ENCODE results near the gene OLFM1.

OLFM1 gene

GRCh38 chr9:135100725-135101410, 13.4 kb downstream of the OLFM1 start:
- H3K27me3 Mint-ChIP-seq: peaks cover 24% of the 10 kb centered on the region

GRCh38 chr9:135101486-135101885, 14.0 kb downstream of the OLFM1 start:
- H3K36me3 Mint-ChIP-seq: no peaks in the 10 kb centered on the region
- peaks cover 24% of the 10 kb centered on the region for H3K27me3 Mint-ChIP-seq
- H3K27ac Mint-ChIP-seq: no peak overlapping the region

More at GRCh38 chr9:135100725-135101410, 13.4 kb downstream of the OLFM1 start:
- Mint-ChIP-seq H3K36me3 (no peaks in the 10 kb centered on the region), H3K27ac (no peak overlapping the region), H3K4me1 (ENCODE audit: low read depth) (no peaks in the 10 kb centered on the region), H3K4me3 (no peak overlapping the region), H3K9me3 (ENCODE audit: low read depth) (no peaks in the 10 kb centered on the region)

GRCh38 chr9:135101926-135102325, 14.5 kb downstream of the OLFM1 start:
- H3K4me3 Mint-ChIP-seq: no peak overlapping the region
- no peaks in the 10 kb centered on the region for H3K36me3 Mint-ChIP-seq
- H3K4me1 Mint-ChIP-seq (ENCODE audit: low read depth): no peaks in the 10 kb centered on the region
- no peak overlapping the region for H3K27ac Mint-ChIP-seq
- peaks cover 21% of the 10 kb centered on the region for H3K27me3 Mint-ChIP-seq
- H3K9me3 Mint-ChIP-seq (ENCODE audit: low read depth): no peaks in the 10 kb centered on the region

More at GRCh38 chr9:135101486-135101885, 14.0 kb downstream of the OLFM1 start:
- H3K4me3 Mint-ChIP-seq: no peak overlapping the region
- H3K4me1 Mint-ChIP-seq (ENCODE audit: low read depth): no peaks in the 10 kb centered on the region
- H3K9me3 Mint-ChIP-seq (ENCODE audit: low read depth): no peaks in the 10 kb centered on the region

- no peaks in the 10 kb centered on the region for H3K9me3 Mint-ChIP-seq (ENCODE audit: low read depth)
- H3K27ac Mint-ChIP-seq: no peak overlapping the region
- H3K27me3 Mint-ChIP-seq: peaks cover 18% of the 10 kb centered on the region
- no peaks in the 10 kb centered on the region for H3K4me1 Mint-ChIP-seq (ENCODE audit: low read depth)
- H3K4me3 Mint-ChIP-seq: no peak overlapping the region
- no peaks in the 10 kb centered on the region for H3K36me3 Mint-ChIP-seq
Observed at GRCh38 chr9:135102331-135102730, 14.9 kb downstream of the OLFM1 start.

- Mint-ChIP-seq H3K27ac (no peak overlapping the region), H3K9me3 (ENCODE audit: low read depth) (no peaks in the 10 kb centered on the region), H3K36me3 (no peaks in the 10 kb centered on the region), H3K27me3 (peaks cover 14% of the 10 kb centered on the region), H3K4me3 (no peak overlapping the region), H3K4me1 (ENCODE audit: low read depth) (no peaks in the 10 kb centered on the region)
Observed at GRCh38 chr9:135103001-135103446, 15.6 kb downstream of the OLFM1 start.

- H3K9me3 Mint-ChIP-seq (ENCODE audit: low read depth): no peaks in the 10 kb centered on the region
- H3K27me3 Mint-ChIP-seq: peaks cover 15% of the 10 kb centered on the region
- H3K4me3 Mint-ChIP-seq: no peak overlapping the region
- no peak overlapping the region for H3K27ac Mint-ChIP-seq
- peaks cover 5% of the 10 kb centered on the region for H3K4me1 Mint-ChIP-seq (ENCODE audit: low read depth)
- H3K36me3 Mint-ChIP-seq: no peaks in the 10 kb centered on the region
Observed at GRCh38 chr9:135103931-135104639, 16.6 kb downstream of the OLFM1 start.

- Mint-ChIP-seq H3K9me3 (ENCODE audit: low read depth) (no peaks in the 10 kb centered on the region), H3K4me1 (ENCODE audit: low read depth) (peaks cover 6% of the 10 kb centered on the region), H3K27me3 (peaks cover 8% of the 10 kb centered on the region), H3K36me3 (no peaks in the 10 kb centered on the region), H3K4me3 (no peak overlapping the region), H3K27ac (no peak overlapping the region)
Observed at GRCh38 chr9:135104761-135105160, 17.3 kb downstream of the OLFM1 start.

- H3K9me3 Mint-ChIP-seq (ENCODE audit: low read depth): no peaks in the 10 kb centered on the region
- H3K36me3 Mint-ChIP-seq: no peaks in the 10 kb centered on the region
- peaks cover 6% of the 10 kb centered on the region for H3K4me1 Mint-ChIP-seq (ENCODE audit: low read depth)
- H3K4me3 Mint-ChIP-seq: no peak overlapping the region
- no peak overlapping the region for H3K27ac Mint-ChIP-seq
- H3K27me3 Mint-ChIP-seq: peaks cover 8% of the 10 kb centered on the region
Observed at GRCh38 chr9:135105211-135105745, 17.8 kb downstream of the OLFM1 start.

- Mint-ChIP-seq H3K4me1 (ENCODE audit: low read depth) (peaks cover 6% of the 10 kb centered on the region), H3K27me3 (peaks cover 8% of the 10 kb centered on the region), H3K9me3 (ENCODE audit: low read depth) (no peaks in the 10 kb centered on the region), H3K27ac (no peak overlapping the region), H3K4me3 (no peak overlapping the region), H3K36me3 (no peaks in the 10 kb centered on the region)
Observed at GRCh38 chr9:135105938-135106491, 18.5 kb downstream of the OLFM1 start.

- peaks cover 6% of the 10 kb centered on the region for H3K4me1 Mint-ChIP-seq (ENCODE audit: low read depth)
- H3K27ac Mint-ChIP-seq: no peak overlapping the region
- peaks cover 8% of the 10 kb centered on the region for H3K27me3 Mint-ChIP-seq
- H3K9me3 Mint-ChIP-seq (ENCODE audit: low read depth): no peaks in the 10 kb centered on the region
- H3K4me3 Mint-ChIP-seq: no peak overlapping the region
- H3K36me3 Mint-ChIP-seq: no peaks in the 10 kb centered on the region
Observed at GRCh38 chr9:135106551-135107270, 19.2 kb downstream of the OLFM1 start.

GRCh38 chr9:135107581-135108235, 20.2 kb downstream of the OLFM1 start:
- Mint-ChIP-seq H3K27ac (no peak overlapping the region), H3K4me3 (no peak overlapping the region), H3K27me3 (peaks cover 8% of the 10 kb centered on the region), H3K4me1 (ENCODE audit: low read depth) (peaks cover 6% of the 10 kb centered on the region), H3K9me3 (ENCODE audit: low read depth) (no peaks in the 10 kb centered on the region), H3K36me3 (no peaks in the 10 kb centered on the region)

- no peaks in the 10 kb centered on the region for H3K9me3 Mint-ChIP-seq (ENCODE audit: low read depth)
- peaks cover 6% of the 10 kb centered on the region for H3K27me3 Mint-ChIP-seq
- H3K36me3 Mint-ChIP-seq: no peaks in the 10 kb centered on the region
- peaks cover 6% of the 10 kb centered on the region for H3K4me1 Mint-ChIP-seq (ENCODE audit: low read depth)
- H3K4me3 Mint-ChIP-seq: no peak overlapping the region
- H3K27ac Mint-ChIP-seq: no peak overlapping the region
Observed at GRCh38 chr9:135108831-135109510, 21.5 kb downstream of the OLFM1 start.

GRCh38 chr9:135109650-135110049, 22.2 kb downstream of the OLFM1 start:
- Mint-ChIP-seq H3K4me3 (no peak overlapping the region), H3K4me1 (ENCODE audit: low read depth) (peaks cover 6% of the 10 kb centered on the region), H3K9me3 (ENCODE audit: low read depth) (no peaks in the 10 kb centered on the region), H3K27ac (no peak overlapping the region), H3K27me3 (peaks cover 5% of the 10 kb centered on the region), H3K36me3 (no peaks in the 10 kb centered on the region)

- H3K9me3 Mint-ChIP-seq (ENCODE audit: low read depth): no peaks in the 10 kb centered on the region
- no peaks in the 10 kb centered on the region for H3K36me3 Mint-ChIP-seq
- peaks cover 4% of the 10 kb centered on the region for H3K27me3 Mint-ChIP-seq
- no peak overlapping the region for H3K27ac Mint-ChIP-seq
- H3K4me1 Mint-ChIP-seq (ENCODE audit: low read depth): peaks cover 6% of the 10 kb centered on the region
- no peak overlapping the region for H3K4me3 Mint-ChIP-seq
Observed at GRCh38 chr9:135110416-135110815, 22.9 kb downstream of the OLFM1 start.

Measured in activated naive CD8-positive, alpha-beta T cell (primary cell).